Stomach (tissue), 4 donors: Measurements from ENCODE around the gene ZNF143.
"Not testable (repeated sequence)": the region's sequence is repeated elsewhere in the genome, so short reads cannot be mapped to it uniquely, and the experiment has no call there.

Experiments
- POLR2A ChIP-seq, 4 donors: fragments of 450-650 bp; IDR thresholded peaks; one replicate each; pipeline ENCODE4 v1.6.1; 2016; ENCODE audit warnings: antibody characterized with exemption in 4 of 4, control low read depth in 2 of 4, mild to moderate bottlenecking in 1 of 4, moderate library complexity in 1 of 4
- POLR2AphosphoS5 ChIP-seq, 3 donors: sonication (generic); formaldehyde crosslinking; IDR thresholded peaks; one replicate each; pipeline ENCODE4 v1.6.1; 2016; ENCODE audit warnings: antibody characterized with exemption in 3 of 3
- TF ChIP-seq, protein P1 (sequence below), 7 experiments: fragments of 450-650 bp in 4 of 7; fragments of 200-600 bp in 3 of 7; sonication (generic) in 3 of 7; IDR thresholded peaks; one replicate each; pipeline ENCODE4 v1.5.1; 2016 to 2019; ENCODE audit warnings: antibody characterized with exemption in 7 of 7, control low read depth in 2 of 7, mild to moderate bottlenecking in 1 of 7

DNA sequence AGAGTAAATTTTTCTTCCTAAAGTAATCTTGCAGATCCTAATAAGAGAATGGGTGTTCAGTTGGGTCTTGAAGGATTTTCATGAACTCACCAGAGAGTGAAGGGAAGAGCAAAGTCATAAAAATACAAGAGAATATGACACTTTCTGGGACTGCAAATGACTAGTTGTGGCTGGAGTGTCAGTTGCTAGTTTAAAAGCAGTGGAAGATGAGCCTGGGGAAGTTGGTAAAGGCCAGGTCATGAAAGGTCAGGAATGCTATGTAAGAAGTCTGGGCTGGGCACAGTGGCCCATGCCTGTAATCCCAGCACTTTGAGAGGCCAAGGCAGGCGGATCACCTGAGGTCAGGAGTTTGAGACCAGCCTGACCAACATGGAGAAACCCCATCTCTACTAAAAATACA, 53.8 kb downstream of the ZNF143 start:
- not testable (repeated sequence) for TF ChIP-seq POLR2AphosphoS5, POLR2A (IDR thresholded peaks at IDR 0.05)
- TF ChIP-seq, protein P1, sequence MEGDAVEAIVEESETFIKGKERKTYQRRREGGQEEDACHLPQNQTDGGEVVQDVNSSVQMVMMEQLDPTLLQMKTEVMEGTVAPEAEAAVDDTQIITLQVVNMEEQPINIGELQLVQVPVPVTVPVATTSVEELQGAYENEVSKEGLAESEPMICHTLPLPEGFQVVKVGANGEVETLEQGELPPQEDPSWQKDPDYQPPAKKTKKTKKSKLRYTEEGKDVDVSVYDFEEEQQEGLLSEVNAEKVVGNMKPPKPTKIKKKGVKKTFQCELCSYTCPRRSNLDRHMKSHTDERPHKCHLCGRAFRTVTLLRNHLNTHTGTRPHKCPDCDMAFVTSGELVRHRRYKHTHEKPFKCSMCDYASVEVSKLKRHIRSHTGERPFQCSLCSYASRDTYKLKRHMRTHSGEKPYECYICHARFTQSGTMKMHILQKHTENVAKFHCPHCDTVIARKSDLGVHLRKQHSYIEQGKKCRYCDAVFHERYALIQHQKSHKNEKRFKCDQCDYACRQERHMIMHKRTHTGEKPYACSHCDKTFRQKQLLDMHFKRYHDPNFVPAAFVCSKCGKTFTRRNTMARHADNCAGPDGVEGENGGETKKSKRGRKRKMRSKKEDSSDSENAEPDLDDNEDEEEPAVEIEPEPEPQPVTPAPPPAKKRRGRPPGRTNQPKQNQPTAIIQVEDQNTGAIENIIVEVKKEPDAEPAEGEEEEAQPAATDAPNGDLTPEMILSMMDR (IDR thresholded peaks at IDR 0.05): not testable (repeated sequence)
